ENCODE results near the gene SMYD3. TPM values are rescaled to one million over a fixed set of nuclear protein-coding genes. Genes with fewer than 3 reads are reported as not detected.
A peak's percentile ranks its signal among the peaks of the same experiment; 100 is the strongest.

SMYD3 gene
- total and polyA plus RNA-seq, 2 of the 13 experiments (the other 11 are each of a cell fraction or from before 2014, with no cell fraction given), result 27.7 to 35.8 TPM

DNA sequence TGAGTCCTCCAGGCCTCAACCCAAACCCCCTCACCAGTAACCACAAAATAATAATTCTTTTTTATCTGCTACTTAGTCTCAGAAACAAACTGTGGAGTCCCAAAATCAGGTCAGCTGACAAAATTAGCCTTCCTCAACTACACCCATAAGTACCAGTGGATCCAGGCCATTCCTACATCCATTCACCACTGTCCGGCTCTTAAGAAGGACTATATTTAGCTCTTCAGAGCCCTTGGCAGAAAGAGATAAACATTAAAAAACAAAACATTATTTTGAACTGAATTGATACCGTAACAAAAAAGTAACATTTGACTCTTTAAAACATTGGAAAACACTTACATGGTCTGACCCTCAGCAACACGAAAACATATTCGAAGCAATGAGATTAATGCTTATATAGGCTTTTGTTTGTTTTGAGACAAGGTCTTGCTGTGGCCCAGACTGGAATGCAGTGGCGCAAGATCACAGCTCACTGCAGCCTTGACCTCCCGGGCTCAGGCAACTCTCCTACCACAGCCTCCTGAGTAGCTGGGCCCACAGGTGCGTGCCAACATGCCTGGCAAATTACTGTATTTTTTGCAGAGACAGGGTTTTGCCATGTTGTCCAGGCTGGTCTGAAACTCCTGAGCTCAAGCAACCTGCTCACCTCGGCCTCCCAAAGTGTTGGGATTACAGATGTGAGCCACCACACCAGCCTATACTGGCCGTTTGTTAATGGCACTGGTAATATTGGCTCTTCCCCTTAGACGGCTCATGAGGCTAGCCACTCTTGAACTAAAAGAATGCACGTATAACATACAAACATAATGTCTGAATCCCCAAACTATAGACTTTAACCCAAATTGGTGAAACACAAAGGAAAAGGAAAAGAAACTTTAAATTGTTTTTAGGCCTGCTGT lies 330.7 kb downstream of the SMYD3 start (continued):
- TF ChIP-seq, protein P1, sequence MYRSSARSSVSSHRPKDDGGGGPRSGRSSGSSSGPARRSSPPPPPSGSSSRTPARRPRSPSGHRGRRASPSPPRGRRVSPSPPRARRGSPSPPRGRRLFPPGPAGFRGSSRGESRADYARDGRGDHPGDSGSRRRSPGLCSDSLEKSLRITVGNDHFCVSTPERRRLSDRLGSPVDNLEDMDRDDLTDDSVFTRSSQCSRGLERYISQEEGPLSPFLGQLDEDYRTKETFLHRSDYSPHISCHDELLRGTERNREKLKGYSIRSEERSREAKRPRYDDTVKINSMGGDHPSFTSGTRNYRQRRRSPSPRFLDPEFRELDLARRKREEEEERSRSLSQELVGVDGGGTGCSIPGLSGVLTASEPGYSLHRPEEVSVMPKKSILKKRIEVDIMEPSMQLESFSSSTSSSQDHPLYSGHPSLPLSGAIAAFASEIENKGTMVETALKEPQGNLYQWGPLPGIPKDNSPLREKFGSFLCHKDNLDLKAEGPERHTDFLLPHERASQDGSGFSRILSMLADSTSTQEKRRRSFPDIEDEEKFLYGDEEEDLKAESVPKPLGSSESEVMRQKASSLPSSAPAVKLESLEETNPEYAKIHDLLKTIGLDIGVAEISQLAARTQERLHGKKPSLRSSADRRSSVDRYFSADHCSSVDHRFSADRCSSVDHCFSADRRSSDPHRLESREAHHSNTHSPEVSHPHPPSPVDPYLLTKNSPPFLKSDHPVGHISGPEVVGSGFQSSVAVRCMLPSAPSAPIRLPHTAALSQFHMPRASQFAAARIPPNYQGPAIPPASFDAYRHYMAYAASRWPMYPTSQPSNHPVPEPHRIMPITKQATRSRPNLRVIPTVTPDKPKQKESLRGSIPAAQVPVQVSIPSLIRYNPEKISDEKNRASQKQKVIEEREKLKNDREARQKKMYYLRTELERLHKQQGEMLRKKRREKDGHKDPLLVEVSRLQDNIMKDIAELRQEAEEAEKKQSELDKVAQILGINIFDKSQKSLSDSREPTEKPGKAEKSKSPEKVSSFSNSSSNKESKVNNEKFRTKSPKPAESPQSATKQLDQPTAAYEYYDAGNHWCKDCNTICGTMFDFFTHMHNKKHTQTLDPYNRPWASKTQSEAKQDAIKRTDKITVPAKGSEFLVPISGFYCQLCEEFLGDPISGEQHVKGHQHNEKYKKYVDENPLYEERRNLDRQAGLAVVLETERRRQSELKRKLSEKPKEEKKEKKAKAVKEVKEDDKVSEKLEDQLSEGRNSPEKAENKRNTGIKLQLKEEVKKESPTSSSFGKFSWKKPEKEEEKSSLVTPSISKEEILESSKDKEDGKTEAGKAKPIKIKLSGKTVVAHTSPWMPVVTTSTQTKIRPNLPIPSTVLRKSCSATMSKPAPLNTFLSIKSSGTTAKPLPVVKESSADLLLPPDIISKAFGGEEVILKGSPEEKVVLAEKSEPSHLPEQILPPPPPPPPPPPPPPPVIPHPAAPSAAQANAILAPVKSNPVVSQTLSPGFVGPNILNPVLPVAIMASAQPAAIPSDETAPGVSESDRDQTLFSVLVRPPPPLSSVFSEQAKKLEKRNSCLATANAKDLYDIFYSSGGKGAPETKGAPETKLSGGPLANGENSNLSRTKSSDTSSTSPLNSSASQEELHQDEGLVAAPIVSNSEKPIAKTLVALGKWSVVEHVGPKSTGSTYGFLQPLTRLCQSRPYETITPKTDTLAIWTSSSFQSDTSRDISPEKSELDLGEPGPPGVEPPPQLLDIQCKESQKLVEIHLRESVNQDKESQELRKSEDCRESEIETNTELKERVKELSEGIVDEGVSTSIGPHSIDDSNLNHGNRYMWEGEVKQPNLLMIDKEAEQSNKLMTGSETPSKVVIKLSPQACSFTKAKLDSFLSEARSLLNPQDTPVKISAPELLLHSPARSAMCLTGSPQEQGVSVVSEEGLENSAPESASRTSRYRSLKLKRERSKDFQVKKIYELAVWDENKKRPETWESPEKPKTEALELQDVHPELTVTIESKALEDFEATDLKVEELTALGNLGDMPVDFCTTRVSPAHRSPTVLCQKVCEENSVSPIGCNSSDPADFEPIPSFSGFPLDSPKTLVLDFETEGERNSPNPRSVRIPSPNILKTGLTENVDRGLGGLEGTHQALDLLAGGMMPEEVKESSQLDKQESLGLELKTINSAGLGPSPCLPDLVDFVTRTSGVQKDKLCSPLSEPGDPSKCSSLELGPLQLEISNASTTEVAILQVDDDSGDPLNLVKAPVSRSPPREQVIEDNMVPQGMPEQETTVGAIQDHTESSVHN (CRISPR knock-in tag; IDR thresholded peaks at IDR 0.05), result no peak
- TF ChIP-seq, protein P2, sequence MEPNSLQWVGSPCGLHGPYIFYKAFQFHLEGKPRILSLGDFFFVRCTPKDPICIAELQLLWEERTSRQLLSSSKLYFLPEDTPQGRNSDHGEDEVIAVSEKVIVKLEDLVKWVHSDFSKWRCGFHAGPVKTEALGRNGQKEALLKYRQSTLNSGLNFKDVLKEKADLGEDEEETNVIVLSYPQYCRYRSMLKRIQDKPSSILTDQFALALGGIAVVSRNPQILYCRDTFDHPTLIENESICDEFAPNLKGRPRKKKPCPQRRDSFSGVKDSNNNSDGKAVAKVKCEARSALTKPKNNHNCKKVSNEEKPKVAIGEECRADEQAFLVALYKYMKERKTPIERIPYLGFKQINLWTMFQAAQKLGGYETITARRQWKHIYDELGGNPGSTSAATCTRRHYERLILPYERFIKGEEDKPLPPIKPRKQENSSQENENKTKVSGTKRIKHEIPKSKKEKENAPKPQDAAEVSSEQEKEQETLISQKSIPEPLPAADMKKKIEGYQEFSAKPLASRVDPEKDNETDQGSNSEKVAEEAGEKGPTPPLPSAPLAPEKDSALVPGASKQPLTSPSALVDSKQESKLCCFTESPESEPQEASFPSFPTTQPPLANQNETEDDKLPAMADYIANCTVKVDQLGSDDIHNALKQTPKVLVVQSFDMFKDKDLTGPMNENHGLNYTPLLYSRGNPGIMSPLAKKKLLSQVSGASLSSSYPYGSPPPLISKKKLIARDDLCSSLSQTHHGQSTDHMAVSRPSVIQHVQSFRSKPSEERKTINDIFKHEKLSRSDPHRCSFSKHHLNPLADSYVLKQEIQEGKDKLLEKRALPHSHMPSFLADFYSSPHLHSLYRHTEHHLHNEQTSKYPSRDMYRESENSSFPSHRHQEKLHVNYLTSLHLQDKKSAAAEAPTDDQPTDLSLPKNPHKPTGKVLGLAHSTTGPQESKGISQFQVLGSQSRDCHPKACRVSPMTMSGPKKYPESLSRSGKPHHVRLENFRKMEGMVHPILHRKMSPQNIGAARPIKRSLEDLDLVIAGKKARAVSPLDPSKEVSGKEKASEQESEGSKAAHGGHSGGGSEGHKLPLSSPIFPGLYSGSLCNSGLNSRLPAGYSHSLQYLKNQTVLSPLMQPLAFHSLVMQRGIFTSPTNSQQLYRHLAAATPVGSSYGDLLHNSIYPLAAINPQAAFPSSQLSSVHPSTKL (CRISPR knock-in tag; IDR thresholded peaks at IDR 0.05), result peak; percentile 98
- no peak for TF ChIP-seq ZNF17 (CRISPR knock-in tag; IDR thresholded peaks at IDR 0.05)
- TF ChIP-seq FOXP4 (CRISPR knock-in tag; IDR thresholded peaks at IDR 0.05), result peak; percentile 90
- no peak for TF ChIP-seq ATF5 (CRISPR knock-in tag; IDR thresholded peaks at IDR 0.05; ENCODE audit: low read depth)
- TF ChIP-seq SOX13 (IDR thresholded peaks at IDR 0.05), result peak; percentile 53; the same call in 1 of the 2 replicates
- peak in 1 of 2 experiments; percentile 86; a peak in 2 of 4 replicates for TF ChIP-seq SOX13 (CRISPR knock-in tag; conservative IDR thresholded peaks at IDR 0.05 in 1 of 2, IDR thresholded peaks at IDR 0.05 in 1 of 2)
- no peak for TF ChIP-seq ZNF484 (CRISPR knock-in tag; IDR thresholded peaks at IDR 0.05; ENCODE audit: borderline replicate concordance, low read depth)
- TF ChIP-seq TP53 (CRISPR knock-in tag; conservative IDR thresholded peaks at IDR 0.05), result no peak
- peak; percentile 92 for TF ChIP-seq MED1 (CRISPR knock-in tag; IDR thresholded peaks at IDR 0.05)
- peak; percentile 49; the same call in 1 of the 2 replicates for TF ChIP-seq ZNF350 (CRISPR knock-in tag; IDR thresholded peaks at IDR 0.05; ENCODE audit: borderline replicate concordance, low read depth)
- peak; percentile 57 for TF ChIP-seq THAP11 (CRISPR knock-in tag; IDR thresholded peaks at IDR 0.05)
